ENCODE measurements around the gene MAPK11.

Gene MAPK11

DNA sequence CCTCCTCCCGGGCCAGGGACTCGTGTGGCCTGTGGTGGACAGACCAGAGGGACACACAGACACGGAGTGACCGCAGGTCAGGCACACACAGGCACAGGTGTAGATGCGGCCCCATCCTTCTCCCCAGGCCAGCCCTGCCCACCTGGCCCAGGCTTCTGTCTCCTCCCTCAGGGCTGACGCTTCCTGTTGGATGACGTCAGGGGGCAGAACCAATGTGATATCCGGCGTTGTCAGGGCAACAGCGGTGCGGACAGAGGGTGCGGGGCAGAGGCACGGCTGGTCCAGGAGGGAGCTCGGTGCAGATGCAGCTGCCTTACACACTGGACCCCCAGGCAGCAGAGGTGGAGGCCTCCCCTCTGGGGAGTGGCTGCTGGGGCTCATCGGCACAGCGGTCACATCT, 22.4 kb downstream of the MAPK11 start:
- H3K4me3 ChIP-seq (ENCODE audit: insufficient read depth, low read depth, low read length), result no peak overlapping the region
- peaks cover 27% of the 10 kb centered on the region for H3K4me1 ChIP-seq (ENCODE audit: control insufficient read depth, insufficient read depth, low read length)
- no peaks in the 10 kb centered on the region for H3K36me3 ChIP-seq (ENCODE audit: control insufficient read depth, insufficient read depth, low read length)
- no peaks in the 10 kb centered on the region for H3K9me3 ChIP-seq (ENCODE audit: control insufficient read depth, low read length)
- WGBS, 2 experiments, result 65 to 70% methylated on average over 16 of the region's 16 CpGs
- no peaks in the 10 kb centered on the region for H3K27me3 ChIP-seq (ENCODE audit: control insufficient read depth, insufficient read depth, low read length, poor library complexity, severe bottlenecking)
- H3K27ac ChIP-seq (ENCODE audit: insufficient read depth, low read depth, low read length, poor library complexity, severe bottlenecking), result no peak overlapping the region

GRCh38 chr22:50246242-50247175, 23.7 kb downstream of the MAPK11 start:
- H3K27ac ChIP-seq (ENCODE audit: insufficient read depth, low read depth, low read length, poor library complexity, severe bottlenecking), result no peak overlapping the region

GRCh38 chr22:50245214-50246072, 24.7 kb downstream of the MAPK11 start:
- H3K4me3 ChIP-seq (ENCODE audit: insufficient read depth, low read depth, low read length), result peak overlapping the region; percentile 96
- peak overlapping the region; percentile 26 for H3K27ac ChIP-seq (ENCODE audit: insufficient read depth, low read depth, low read length, poor library complexity, severe bottlenecking)
- H3K27me3 ChIP-seq (ENCODE audit: control insufficient read depth, insufficient read depth, low read length, poor library complexity, severe bottlenecking), result no peaks in the 10 kb centered on the region
- no peaks in the 10 kb centered on the region for H3K9me3 ChIP-seq (ENCODE audit: control insufficient read depth, low read length)
- WGBS, 2 experiments, result 17 to 19% methylated on average over 53 of the region's 53 CpGs
- H3K4me1 ChIP-seq (ENCODE audit: control insufficient read depth, insufficient read depth, low read length), result peaks cover 21% of the 10 kb centered on the region
- no peaks in the 10 kb centered on the region for H3K36me3 ChIP-seq (ENCODE audit: control insufficient read depth, insufficient read depth, low read length)

More at GRCh38 chr22:50246242-50247175, 23.7 kb downstream of the MAPK11 start:
- no peaks in the 10 kb centered on the region for H3K36me3 ChIP-seq (ENCODE audit: control insufficient read depth, insufficient read depth, low read length)
- H3K27me3 ChIP-seq (ENCODE audit: control insufficient read depth, insufficient read depth, low read length, poor library complexity, severe bottlenecking), result no peaks in the 10 kb centered on the region
- WGBS, 2 experiments, result 91% methylated on average over 20 of the region's 20 CpGs
- H3K4me3 ChIP-seq (ENCODE audit: insufficient read depth, low read depth, low read length), result no peak overlapping the region
- no peaks in the 10 kb centered on the region for H3K9me3 ChIP-seq (ENCODE audit: control insufficient read depth, low read length)
- H3K4me1 ChIP-seq (ENCODE audit: control insufficient read depth, insufficient read depth, low read length), result peaks cover 23% of the 10 kb centered on the region

- Histone ChIP-seq H3K27ac (ENCODE audit: insufficient read depth, low read depth, low read length, poor library complexity, severe bottlenecking) (peak within 1 kb of the TSS; percentile 40), H3K36me3 (ENCODE audit: control insufficient read depth, insufficient read depth, low read length) (peaks cover 5% of the 10 kb centered on the region), H3K4me1 (ENCODE audit: control insufficient read depth, insufficient read depth, low read length) (peaks cover 13% of the 10 kb centered on the region), H3K4me3 (ENCODE audit: insufficient read depth, low read depth, low read length) (peak within 1 kb of the TSS; percentile 96), H3K9me3 (ENCODE audit: control insufficient read depth, low read length) (no peaks in the 10 kb centered on the region), H3K27me3 (ENCODE audit: control insufficient read depth, insufficient read depth, low read length, poor library complexity, severe bottlenecking) (no peaks in the 10 kb centered on the region)
- WGBS, 2 experiments, result 1% methylated on average over 76 of the region's 76 CpGs
Observed at GRCh38 chr22:50244420-50245213, 25.6 kb downstream of the MAPK11 start, which contains the start of gene TUBGCP6. TUBGCP6 (minus strand) TSS chr22:50245023; CDS start chr22:50244459, 564 bp downstream.

DNA sequence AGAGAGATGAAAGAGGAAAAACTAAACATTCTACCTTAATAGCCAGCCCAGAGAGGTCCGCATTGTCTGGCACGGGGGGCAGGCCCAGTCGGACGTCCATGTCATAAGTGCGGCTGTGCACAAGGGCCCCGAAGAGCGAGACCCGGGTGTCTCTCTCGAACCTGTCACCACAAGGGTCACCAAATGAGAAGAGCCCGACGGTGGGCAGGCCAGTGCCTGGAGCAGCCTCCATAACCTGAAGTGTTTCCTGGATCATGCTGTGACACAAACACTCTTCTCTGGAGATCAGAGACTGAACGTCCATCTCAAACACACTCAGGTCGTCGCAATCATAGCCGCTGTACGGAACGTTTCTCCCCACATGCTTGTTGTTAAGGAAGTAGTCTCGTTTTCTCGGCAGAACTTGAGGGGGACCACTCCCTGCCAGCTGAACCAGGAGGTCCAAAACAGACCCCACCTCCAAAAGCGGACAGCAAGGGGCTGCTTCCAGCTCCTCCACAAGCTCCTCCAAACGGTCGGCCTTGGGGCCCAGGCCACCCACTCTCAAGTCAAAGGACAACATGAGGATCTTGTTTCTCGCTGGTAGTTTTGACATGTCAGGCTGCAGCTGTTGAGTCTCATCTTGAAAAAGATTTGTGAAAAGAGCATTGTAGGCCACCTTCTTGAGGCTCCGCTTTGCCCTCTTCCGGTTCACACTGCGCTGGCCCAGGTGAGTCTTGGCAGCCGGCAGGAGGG, 26.3 kb downstream of the MAPK11 start:
- no peak overlapping the region for H3K27ac ChIP-seq (ENCODE audit: insufficient read depth, low read depth, low read length, poor library complexity, severe bottlenecking)
- peaks cover 8% of the 10 kb centered on the region for H3K36me3 ChIP-seq (ENCODE audit: control insufficient read depth, insufficient read depth, low read length)
- peak overlapping the region; percentile 96 for H3K4me3 ChIP-seq (ENCODE audit: insufficient read depth, low read depth, low read length)
- no peaks in the 10 kb centered on the region for H3K9me3 ChIP-seq (ENCODE audit: control insufficient read depth, low read length)
- H3K27me3 ChIP-seq (ENCODE audit: control insufficient read depth, insufficient read depth, low read length, poor library complexity, severe bottlenecking), result no peaks in the 10 kb centered on the region
- H3K4me1 ChIP-seq (ENCODE audit: control insufficient read depth, insufficient read depth, low read length), result peaks cover 13% of the 10 kb centered on the region
- 61 to 62% methylated on average over 27 of the region's 27 CpGs for WGBS, 2 experiments

DNA sequence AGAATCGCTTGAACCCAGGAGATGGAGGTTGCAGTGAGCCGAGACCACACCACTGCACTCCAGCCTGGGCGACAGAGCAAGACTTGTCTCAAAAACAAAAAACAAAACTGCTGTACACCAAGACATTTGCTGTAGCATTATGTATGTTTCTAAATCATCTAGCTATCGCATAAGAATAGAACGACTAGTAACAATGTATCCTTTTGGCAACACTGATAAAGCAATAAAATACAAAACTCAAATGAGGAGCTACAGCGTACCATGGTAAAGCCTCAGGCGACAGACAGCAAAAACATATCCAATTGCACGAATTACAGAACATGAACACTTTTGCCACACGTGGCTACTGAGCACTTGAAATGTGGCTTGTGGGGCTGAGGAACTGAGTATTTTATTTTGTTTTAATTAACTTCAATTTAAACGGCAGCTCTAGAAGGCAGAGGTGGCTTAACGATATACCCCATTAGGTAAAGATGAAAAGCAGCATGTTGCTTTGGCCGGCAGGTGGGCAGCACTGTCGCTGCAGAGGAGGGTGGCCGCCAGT, 27.7 kb downstream of the MAPK11 start:
- Histone ChIP-seq H3K27me3 (ENCODE audit: control insufficient read depth, insufficient read depth, low read length, poor library complexity, severe bottlenecking) (no peaks in the 10 kb centered on the region), H3K27ac (ENCODE audit: insufficient read depth, low read depth, low read length, poor library complexity, severe bottlenecking) (no peak overlapping the region), H3K36me3 (ENCODE audit: control insufficient read depth, insufficient read depth, low read length) (peaks cover 8% of the 10 kb centered on the region), H3K9me3 (ENCODE audit: control insufficient read depth, low read length) (no peaks in the 10 kb centered on the region), H3K4me3 (ENCODE audit: insufficient read depth, low read depth, low read length) (peak overlapping the region; percentile 13), H3K4me1 (ENCODE audit: control insufficient read depth, insufficient read depth, low read length) (peaks cover 13% of the 10 kb centered on the region)
- whole genome bisulfite sequencing, 2 experiments, result 89 to 94% methylated on average over 14 of the region's 14 CpGs

DNA sequence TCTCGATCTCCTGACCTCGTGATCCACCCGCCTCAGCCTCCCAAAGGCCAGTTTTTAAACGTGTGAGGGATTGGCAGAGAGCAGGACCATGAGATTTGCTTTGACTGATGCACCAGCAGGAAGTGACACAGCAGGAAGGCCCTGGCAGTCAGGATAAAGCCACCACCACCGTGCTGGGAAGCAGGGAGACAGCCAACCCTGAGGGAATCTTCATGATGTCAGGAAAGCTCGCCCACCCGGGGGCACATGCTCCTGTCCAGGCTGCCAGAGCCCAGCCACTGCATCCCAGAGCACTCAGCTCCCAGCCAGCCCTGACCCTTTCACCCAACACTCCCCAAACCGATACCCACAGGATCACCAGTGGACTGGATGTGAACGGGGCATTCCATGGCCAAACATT, 31.4 kb downstream of the MAPK11 start:
- Histone ChIP-seq H3K9me3 (ENCODE audit: control insufficient read depth, low read length) (no peaks in the 10 kb centered on the region), H3K27ac (ENCODE audit: insufficient read depth, low read depth, low read length, poor library complexity, severe bottlenecking) (no peak overlapping the region), H3K4me1 (ENCODE audit: control insufficient read depth, insufficient read depth, low read length) (peaks cover 5% of the 10 kb centered on the region), H3K4me3 (ENCODE audit: insufficient read depth, low read depth, low read length) (no peak overlapping the region), H3K27me3 (ENCODE audit: control insufficient read depth, insufficient read depth, low read length, poor library complexity, severe bottlenecking) (no peaks in the 10 kb centered on the region), H3K36me3 (ENCODE audit: control insufficient read depth, insufficient read depth, low read length) (peaks cover 8% of the 10 kb centered on the region)
- 88 to 89% methylated on average over 9 of the region's 9 CpGs for WGBS, 2 experiments

DNA sequence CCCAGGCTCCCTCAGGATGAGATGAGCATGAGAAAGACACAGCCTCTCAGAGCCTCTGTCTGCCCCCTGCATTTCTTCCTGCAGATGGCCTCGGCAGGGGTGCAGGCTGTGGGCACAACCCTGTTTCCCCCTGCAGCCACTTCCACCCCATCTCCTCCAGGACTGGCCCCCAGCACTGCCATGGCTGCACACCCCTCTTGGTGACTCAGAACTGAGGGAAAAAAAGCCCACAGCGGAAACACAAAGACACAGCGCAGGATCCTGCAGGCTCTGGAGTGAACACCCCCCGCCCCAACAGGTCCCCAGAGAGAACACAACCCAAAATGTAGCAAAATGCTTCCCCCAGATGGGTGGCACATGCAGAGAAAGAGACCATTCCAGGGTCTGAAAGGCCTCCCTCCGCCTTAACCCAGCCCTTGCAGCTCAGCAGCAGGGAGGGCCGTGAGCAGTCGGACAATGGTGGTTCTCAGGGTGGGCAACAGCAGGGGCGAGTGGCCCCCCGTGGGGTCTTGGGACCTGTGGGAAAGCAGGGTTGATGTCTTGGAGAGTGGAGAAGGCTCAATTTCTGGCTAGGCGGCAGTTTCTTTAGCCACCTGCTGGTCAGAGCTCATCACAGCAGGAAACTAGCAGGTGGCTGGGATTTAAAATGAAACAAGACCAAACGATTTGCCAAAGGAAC, 33.3 kb downstream of the MAPK11 start:
- no peaks in the 10 kb centered on the region for H3K4me1 ChIP-seq (ENCODE audit: control insufficient read depth, insufficient read depth, low read length)
- 80 to 84% methylated on average over 11 of the region's 11 CpGs for WGBS, 2 experiments
- H3K9me3 ChIP-seq (ENCODE audit: control insufficient read depth, low read length), result no peaks in the 10 kb centered on the region
- no peak overlapping the region for H3K27ac ChIP-seq (ENCODE audit: insufficient read depth, low read depth, low read length, poor library complexity, severe bottlenecking)
- H3K36me3 ChIP-seq (ENCODE audit: control insufficient read depth, insufficient read depth, low read length), result peaks cover 8% of the 10 kb centered on the region
- no peaks in the 10 kb centered on the region for H3K27me3 ChIP-seq (ENCODE audit: control insufficient read depth, insufficient read depth, low read length, poor library complexity, severe bottlenecking)
- no peak overlapping the region for H3K4me3 ChIP-seq (ENCODE audit: insufficient read depth, low read depth, low read length)
